Kidney epithelial cell (primary cell): Measurements from ENCODE around the gene EIPR1. TPM values are rescaled to one million over a fixed set of nuclear protein-coding genes. Genes with fewer than 3 reads are reported as not detected.

Experiments used
- DNase-seq: peaks from one replicate; pipeline ENCODE4 v3.0.0-alpha.2; 2010; ENCODE audit warnings: low read depth
- H3K27me3 ChIP-seq: 2 replicates; pipeline ENCODE4 v1.6.0; 2011; ENCODE audit warnings: low read length; ENCODE audit not compliant: control insufficient read depth, insufficient read depth
- H3K36me3 ChIP-seq: 2 replicates; pipeline ENCODE4 v1.5.1; 2011; ENCODE audit warnings: low read length; ENCODE audit not compliant: control insufficient read depth, insufficient read depth
- H3K4me3 ChIP-seq: 2 replicates; pipeline ENCODE4 v1.5.1; 2011; ENCODE audit warnings: low read depth, mild to moderate bottlenecking, control low read depth, low read length
- total RNA-seq: library from RNA; depleted of rRNA; stranded (reverse); fragments of >200 nt; gene quantifications from 2 replicates; pipeline ENCODE4 v1.2.3, GENCODE V29; 2015
- TF ChIP-seq, protein P1 (sequence below): IDR thresholded peaks from 2 replicates; pipeline ENCODE4 v1.5.1; 2011; ENCODE audit warnings: mild to moderate bottlenecking, moderate library complexity, low read length, control low read depth, inconsistent platforms; ENCODE audit not compliant: insufficient read depth, poor library complexity, severe bottlenecking

The EIPR1 gene
- total RNA-seq, 1 donor from 2014 or later = 67.2 TPM

DNA sequence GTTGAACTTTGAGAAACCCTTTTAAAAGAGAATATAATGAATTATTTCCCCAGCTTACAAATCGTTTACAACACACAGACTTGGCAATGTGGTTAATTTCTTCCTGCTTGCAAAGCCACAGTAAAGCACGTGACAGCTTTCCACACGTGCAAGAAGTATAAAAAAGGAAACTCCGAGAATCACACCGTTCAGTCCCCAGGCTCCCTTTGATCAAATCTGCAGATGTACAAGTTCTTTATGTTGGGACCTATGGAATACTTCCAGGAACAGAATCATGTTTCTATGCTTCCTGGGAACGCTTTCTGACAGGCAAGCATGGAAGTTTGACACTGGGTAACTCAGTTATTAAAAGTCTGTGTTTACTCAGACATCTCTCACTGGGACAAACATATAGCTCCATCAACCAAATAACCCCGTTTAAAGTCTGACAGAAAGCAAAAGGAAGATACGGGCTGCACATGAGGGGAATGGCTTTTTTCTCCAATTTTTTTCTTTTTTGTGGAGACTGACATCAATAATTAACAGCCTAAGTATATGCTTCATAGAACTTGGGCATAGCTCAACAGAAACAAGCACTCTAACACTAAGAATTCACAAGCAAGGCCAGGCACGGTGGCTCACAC, 134.8 kb downstream of the EIPR1 start:
- Histone ChIP-seq H3K27me3 (no peaks in the 10 kb centered on the region), H3K36me3 (no peaks in the 10 kb centered on the region), H3K4me3 (no peak overlapping the region)
- DNase-seq = no peak
- TF ChIP-seq, protein P1, sequence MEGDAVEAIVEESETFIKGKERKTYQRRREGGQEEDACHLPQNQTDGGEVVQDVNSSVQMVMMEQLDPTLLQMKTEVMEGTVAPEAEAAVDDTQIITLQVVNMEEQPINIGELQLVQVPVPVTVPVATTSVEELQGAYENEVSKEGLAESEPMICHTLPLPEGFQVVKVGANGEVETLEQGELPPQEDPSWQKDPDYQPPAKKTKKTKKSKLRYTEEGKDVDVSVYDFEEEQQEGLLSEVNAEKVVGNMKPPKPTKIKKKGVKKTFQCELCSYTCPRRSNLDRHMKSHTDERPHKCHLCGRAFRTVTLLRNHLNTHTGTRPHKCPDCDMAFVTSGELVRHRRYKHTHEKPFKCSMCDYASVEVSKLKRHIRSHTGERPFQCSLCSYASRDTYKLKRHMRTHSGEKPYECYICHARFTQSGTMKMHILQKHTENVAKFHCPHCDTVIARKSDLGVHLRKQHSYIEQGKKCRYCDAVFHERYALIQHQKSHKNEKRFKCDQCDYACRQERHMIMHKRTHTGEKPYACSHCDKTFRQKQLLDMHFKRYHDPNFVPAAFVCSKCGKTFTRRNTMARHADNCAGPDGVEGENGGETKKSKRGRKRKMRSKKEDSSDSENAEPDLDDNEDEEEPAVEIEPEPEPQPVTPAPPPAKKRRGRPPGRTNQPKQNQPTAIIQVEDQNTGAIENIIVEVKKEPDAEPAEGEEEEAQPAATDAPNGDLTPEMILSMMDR = no peak

DNA sequence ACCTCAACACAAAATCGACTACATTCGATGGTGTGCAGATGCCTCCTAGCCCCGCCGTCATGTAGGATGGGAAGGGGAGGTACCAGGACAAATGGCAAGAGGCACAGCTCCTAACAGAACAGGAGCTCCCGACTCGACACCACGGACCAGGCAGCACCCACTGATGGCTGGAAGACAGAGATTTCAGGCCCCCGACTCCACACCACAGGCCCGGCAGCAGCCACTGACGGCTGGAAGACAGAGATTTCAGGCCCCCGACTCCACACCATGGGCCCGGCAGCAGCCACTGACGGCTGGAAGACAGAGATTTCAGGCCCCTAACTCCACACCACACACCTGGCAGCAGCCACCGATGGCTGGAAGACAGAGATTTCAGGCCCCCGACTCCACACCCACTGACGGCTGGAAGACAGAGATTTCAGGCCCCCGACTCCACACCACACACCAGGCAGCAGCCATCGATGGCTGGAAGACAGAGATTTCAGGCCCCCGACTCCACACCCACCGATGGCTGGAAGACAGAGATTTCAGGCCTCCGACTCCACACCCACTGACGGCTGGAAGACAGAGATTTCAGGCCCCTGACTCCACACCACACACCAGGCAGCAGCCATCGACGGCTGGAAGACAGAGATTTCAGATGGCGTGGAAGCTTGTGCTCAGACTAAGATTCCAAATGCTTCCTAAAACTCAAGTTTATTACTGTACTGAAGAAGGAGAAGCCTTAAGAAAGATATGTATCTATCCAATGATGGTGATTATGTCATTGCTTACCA, 135.5 kb downstream of the EIPR1 start:
- Histone ChIP-seq H3K27me3 (no peaks in the 10 kb centered on the region), H3K36me3 (no peaks in the 10 kb centered on the region), H3K4me3 (no peak overlapping the region)
- TF ChIP-seq, protein P1 = no peak
- DNase-seq = no peak

DNA sequence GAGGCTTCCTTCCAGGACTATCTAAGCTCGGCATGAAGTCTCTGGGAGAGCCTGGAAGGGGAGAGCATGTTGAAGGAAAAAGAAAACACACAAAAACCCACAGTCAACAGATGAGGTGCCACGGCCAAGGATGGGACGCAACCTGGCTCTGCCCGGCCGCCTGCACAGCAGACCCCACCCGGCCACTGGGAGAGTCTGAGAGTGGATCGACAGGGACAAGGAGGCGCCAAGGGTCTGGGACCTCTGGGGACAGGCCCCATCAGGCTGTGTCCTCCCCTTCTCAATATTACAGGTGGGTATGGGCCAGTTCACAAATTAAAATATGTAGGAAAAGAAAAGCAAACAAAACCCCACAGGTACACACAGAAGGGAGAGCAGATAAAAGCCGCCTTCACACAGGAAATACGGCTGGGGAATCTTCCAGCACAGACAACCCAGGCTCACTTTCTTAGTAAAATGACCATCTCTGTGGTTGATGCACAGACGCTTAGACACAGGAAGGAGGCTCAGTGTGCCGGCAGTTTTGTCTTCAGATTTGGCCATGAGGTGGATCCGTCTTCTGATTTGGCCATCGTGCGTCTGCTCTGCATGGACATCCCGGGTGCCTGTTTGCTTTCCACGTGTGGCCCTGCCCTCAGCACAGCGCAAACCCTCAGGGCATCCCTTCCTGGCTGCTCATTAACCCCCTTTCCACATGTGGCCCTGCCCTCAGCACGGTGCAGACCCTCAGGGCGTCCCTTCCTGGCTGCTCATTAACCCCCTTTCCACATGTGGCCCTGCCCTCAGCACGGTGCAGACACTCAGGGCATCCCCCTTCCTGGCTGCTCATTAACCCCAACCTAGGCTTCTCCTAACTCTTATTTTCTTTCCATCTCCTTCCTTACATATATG, 138.4 kb downstream of the EIPR1 start:
- TF ChIP-seq, protein P1 = no peak

DNA sequence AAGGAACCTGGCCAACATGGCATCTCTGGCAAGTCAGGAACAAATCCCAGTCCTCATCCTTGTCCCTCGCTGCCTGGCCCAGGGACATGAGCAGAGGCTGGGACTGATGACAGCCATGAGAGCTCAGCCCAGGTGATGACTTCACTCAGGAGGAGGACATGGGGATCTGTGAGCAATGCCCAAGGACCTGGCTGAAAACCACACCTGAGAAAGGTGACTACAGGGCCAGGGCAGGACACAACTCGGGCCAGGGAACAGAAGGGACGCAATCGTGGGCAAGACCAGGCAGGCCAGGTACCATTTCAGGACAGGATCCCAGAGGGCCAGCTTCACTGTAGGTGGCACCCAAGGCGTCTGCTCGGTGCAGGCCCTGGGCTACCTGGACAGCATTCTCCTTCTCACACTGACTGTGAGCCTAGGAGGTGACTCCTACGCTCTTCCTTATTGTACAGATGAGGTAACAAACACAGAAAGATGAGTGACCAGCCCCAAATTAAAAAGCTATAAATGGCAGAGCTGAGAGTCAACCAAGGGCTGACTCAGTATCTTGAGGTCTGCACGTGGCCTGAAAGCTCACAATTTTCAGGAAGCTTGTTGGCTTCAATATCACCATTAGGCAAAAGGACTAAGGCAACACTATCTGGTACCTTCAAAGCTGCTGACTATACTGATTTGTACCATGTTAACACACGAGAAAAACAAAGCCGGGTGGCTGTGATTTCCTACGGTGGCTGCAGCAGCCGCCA, 141.1 kb downstream of the EIPR1 start:
- DNase-seq = no peak
- Histone ChIP-seq H3K36me3 (no peaks in the 10 kb centered on the region), H3K27me3 (no peaks in the 10 kb centered on the region), H3K4me3 (no peak overlapping the region)
- TF ChIP-seq, protein P1 = no peak

More for the DNA sequence above, 138.4 kb downstream of the EIPR1 start:
- H3K4me3 ChIP-seq = no peak overlapping the region
- H3K27me3 ChIP-seq = no peaks in the 10 kb centered on the region
- no peaks in the 10 kb centered on the region for H3K36me3 ChIP-seq
- DNase-seq = no peak

DNA sequence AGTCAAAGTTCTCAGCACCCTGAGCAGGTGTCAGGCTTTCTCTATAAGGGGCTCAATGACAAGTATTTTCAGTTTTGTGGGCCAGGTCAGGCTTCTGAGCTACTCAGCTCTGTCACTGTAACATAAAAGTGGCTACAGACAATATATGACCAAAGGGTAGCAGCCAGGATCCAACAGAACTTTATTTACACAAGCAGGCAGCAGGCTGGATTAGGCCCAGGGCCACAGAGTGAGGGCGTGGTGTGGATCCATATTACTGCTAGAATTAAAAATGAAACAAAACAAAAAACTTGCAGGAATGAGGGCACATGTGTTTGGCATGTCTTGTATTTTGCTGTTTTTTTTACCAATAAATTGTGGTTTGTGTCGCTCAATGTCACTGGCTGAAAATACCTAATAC, 143.7 kb downstream of the EIPR1 start:
- Histone ChIP-seq H3K36me3 (no peaks in the 10 kb centered on the region), H3K4me3 (no peak overlapping the region), H3K27me3 (no peaks in the 10 kb centered on the region)
- DNase-seq = no peak
- TF ChIP-seq, protein P1 = no peak
